Measurements from ENCODE around the gene NBL1.

The NBL1 gene

DNA sequence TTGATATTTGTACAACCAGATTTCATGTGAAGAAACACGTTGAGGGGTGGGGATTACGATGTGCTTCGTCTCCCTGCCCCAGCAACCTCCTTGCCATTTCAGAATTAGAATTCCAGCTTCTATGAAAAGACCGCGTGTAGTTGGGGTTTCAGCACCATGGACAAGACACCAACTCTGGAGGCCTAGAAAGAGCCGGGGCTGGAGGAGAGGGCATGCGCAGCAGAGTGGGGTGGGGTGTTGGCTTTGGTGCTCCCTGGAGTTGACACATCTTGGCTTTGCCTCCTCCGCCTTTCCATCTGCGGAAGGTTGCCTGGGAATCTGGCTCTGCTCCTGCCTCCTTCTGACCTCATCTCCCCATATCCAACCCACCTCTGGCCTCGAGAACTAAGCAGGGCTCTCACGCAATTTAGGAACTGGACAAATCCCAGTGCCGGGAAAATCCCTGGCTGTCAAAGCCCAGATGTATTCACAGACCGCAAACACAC lies 32.4 kb downstream of the NBL1 start:
- DNase-seq, result peak; percentile 24 to 27

- no peak for DNase-seq
Measured at GRCh38 chr1:19678493-19678892, 34.4 kb downstream of the NBL1 start.

- DNase-seq, result no peak
Measured at GRCh38 chr1:19678931-19679453, 34.9 kb downstream of the NBL1 start.

- no peak for DNase-seq
Measured at GRCh38 chr1:19679691-19680090, 35.6 kb downstream of the NBL1 start.

DNA sequence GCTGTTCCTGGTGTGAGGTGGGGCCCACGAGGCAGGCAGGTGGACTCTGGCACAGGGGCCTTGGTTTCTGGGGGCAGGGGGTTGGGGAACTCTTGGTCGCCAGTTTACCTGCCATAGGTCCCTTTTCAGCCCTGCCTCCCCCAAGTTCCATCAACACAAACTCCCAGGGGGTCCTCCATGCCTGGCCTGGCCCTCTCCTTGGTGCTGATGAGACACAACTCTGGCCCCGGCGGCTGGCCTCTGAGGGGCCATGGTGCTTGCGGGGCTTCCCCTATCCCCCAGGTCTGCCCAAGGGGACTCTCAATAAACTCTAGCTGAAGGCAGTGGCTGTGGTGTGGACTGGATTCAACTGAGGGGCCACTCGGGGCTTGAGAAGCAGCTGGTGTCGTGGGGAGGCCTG lies 36.5 kb downstream of the NBL1 start:
- DNase-seq, result no peak

GRCh38 chr1:19682257-19682656 lies 38.1 kb downstream of the NBL1 start:
- DNase-seq, result no peak

DNA sequence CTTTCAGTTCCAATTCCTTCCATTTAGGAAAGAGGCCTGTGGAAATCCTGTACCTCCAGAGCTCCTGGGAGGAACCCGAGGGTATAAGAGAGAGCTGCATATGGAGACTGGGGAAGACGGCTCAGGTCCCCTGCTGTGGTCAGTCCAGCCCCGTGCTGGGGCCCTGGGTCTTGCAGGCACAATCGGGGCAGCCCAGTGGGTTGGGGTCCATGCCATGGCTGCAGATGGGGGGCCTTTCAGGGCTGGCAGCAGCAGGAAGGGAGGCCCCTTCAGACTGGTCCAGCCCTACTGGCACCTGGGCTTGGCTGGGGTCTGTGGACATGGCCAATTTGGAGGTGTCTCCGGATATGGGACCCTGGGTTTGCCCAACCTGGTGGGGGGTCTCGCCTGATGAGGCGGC lies 38.8 kb downstream of the NBL1 start:
- DNase-seq, result no peak

- DNase-seq, result no peak
Measured at GRCh38 chr1:19683351-19683750, 39.2 kb downstream of the NBL1 start.

GRCh38 chr1:19684677-19685076 lies 40.6 kb downstream of the NBL1 start:
- DNase-seq, result no peak

- DNase-seq, result no peak
Measured at GRCh38 chr1:19685994-19686393, 41.9 kb downstream of the NBL1 start.

DNA sequence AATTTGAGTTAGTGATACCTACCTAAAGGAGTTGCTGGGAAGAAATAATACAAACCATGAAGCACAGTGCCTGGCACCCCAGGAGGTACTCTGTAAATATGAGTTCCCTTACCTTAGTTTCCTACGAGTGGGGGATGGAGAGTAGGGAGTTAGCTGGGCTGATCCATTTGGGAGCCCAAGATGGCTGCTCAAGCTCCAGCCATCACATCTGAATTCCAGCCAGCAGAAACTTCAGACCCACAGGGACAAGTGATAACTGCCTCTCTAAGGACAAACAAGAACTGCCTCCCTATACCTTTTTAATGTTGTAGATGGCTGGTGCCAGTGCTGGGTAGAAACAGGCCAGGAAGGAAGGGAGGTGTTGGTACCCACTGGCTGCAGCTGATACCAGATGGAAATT lies 43.3 kb downstream of the NBL1 start:
- DNase-seq, result no peak

DNA sequence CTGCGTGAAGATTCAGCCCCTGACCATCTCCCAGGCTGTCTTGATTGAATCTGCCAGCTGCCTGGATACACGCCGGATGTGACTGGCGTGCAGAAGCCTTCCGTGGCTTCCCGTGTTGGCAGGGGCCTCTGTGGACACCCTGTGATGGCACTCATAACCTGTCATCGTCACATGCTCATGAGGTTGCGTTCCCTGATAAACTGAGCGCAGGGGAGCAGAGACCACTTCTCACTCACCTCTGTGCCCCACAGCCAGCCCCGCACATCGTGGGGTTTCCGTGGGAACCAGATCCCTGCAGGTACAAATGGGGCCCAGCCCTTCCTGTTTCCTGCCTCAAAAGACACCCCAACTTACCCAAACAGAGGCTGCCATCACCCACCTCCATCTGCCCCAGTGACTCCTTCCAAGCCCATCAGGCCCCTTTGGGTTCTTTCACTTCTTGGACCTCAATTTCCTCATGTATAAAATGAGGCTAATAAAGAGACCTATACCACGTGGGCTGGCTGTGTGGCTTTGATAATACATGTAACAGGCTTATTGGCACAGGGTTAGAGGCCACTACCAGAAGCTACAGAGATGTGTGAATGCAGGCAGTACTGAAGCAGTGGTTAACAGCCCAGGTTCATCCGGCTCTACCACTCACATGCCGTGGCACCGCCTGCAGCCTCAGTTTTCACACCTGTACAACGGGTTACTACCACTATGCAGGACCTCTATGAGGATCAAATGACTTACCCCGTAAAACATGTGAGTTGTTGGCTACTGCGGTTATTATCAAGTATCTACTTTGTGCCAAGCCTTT lies 44.1 kb downstream of the NBL1 start:
- peak; percentile 26 to 35 for DNase-seq

- DNase-seq, result no peak
Measured at GRCh38 chr1:19689085-19689757, 45.1 kb downstream of the NBL1 start.

GRCh38 chr1:19689856-19690255 lies 45.7 kb downstream of the NBL1 start:
- no peak for DNase-seq

DNA sequence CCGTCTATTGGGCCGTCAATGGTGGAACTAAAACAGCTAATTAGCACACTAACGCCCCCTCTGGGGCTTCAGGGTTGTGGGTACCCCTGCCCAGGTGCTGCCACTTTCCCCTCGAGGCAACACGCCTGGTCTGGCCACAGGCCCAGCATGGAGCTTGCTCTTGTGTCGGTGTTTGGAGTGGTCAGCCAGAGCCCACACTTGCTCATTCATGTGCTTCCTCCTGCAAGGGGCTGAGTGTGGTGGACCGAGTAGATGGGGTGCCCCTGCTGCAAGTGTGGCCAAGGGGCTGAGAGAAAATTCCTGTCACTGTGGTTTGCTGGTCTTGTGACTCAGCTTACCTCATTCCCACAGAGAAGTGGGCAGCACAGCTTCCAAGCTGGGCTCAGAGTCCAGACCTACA lies 46.2 kb downstream of the NBL1 start:
- no peak for DNase-seq

DNA sequence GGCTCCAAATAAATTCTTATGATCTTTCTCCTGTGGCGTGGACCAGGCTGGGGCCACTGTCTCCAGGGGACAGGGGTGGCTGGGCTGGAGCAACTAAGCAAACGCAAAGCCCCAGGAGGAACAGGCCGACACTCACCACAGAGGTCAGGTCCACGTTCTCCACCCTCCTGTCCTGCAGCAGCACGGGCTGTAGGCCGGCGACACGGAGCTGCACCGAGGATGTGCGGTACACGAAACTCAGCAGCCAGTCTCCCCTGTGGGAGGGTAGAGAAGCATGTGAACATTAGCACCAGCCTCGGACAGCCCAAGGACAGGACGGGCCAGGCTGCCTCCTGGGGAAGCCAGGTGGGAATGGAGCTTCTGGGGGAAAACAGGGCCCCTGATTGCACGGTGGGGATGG lies 50.2 kb downstream of the NBL1 start:
- DNase-seq, result no peak

DNA sequence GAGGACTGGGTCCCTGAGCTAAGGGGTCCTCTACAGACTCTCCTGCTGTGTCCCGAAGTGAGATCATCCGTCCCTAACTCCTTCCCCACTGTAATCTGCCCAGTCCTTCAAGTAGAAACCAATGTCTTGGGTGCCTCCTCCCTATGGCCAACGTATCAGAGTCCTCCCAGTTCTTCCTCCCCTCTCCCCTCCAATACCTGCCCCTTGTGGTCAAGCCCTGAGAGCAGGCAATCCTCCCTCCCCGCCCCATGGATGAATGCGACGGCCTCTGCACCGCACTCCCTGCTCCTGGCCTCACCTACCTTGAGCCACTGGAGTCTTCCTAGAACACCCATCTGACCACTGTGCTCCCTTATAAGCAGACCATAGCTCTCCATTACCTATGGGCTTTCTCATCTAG lies 51.7 kb downstream of the NBL1 start:
- no peak for DNase-seq

- no peak for DNase-seq
Measured at GRCh38 chr1:19696820-19697219, 52.7 kb downstream of the NBL1 start.

DNA sequence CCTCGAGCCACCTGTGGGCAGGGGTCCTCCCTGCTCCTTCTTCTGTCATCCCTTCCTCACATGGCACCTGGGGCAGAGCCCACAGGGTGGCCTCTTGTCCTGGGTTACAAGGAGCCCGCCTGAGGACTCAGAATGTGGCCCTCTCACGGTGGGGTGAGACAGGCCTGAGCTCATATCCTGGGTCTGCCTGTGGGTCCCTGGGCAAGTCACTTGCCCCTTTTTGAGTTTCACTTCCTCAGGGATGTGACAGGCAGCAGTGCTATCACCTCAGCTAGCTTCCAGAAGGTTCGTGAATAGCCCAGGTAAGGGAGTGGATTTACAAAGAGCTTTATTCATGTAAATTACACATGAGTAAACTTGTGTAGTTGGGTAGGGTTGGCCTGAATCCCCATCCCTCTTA lies 54.1 kb downstream of the NBL1 start:
- no peak for DNase-seq

DNA sequence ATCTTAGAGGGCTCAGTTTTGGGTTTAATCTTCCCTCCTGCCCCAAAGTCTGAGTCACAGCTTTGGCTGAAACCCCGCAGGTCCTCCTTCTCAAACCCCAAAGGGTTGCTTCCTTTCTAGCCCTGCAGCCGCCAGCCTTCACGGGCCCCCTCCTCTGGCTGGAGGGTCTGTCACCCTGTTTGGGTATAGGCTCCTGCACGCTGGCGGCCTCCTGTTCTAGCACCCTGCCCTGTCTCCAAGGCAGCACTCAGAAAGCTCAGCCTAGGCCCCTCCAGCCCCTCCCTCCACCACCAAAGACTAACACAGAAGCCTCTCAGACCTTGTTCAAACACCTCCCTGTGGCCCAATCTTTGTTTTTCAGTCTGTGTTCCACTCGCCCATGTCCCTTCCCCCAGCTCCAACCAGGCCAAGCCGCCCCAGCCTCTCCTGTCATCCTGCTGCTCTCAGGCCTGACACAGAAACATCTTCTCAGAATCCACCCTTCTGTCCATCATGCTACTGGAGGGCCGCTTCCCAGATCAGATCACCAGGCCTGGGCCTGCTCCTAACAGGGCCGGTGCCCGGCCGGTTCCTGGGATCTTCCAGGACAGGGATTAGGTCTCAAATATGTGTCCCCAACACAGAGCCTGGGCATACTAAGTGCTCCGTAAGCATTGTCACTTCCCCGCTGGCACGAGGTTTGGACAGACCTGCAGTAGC lies 56.1 kb downstream of the NBL1 start:
- DNase-seq, result no peak

DNA sequence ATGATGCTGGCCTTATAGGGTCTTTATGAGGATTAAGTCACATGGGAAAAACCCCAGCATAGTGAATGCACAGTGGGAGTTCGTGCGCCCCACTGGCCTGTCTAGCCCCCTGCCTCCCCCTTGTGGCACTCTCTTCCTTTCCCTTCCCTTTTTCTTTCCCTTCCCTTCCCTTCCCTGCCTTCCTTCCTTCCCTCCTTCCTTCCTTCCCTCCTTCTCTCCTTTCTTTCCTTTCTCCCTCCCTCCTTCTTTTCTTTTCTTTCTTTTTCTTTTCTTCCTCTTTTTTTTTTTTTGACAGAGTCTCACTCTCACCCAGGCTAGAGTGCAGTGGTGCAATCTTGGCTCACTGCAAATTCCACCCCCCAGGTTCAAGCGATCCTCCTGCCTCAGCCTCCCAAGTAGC lies 59.2 kb downstream of the NBL1 start:
- no peak for DNase-seq

DNA sequence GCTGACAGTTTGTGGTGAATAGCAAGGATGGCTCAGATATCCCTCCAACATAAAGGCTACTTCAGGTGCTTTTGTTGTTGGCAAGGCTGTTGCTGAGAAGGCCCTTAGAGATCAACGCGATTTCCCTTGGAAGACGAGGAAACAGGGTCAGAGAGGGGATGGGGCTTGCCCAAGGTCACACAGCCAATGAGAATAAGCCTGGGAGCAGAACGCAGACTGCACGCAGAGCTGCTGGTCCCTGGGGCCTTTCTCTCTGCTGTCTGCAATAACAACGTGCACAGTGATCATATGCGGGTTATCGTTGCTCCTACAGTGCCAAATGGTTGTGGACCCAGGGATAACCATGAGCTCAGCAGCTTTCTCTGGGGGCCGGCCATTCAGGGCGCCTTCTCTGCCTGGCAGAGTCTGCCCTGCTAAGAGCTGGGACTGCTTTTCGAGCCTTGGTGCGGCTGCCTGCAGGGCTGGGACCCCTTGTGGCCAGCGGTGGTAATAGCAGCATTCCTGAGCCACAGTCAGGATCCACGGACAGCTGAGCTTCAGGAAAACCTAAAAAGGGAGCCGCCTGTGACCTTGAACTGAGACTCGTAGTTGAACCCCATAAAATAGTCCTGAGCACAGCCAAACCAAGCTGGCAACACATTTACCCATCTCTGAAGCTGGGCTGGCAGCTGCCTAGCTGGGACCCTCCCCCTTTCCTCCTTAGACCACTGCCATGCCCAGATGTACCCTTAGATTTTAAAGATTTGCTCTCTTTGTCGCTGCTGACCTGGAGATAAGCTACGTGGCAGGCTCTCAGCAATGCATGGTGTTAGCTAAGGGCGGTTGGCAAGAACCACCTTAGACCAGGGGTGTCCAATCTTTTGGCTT lies 60.4 kb downstream of the NBL1 start:
- peak; percentile 70 for DNase-seq

- DNase-seq, result no peak
Measured at GRCh38 chr1:19705464-19705863, 61.4 kb downstream of the NBL1 start.
